HFF-Myc (cell line): ENCODE results near the gene ARRDC5.

Source experiments
- DNase-seq: peaks from one replicate; pipeline ENCODE4 v3.0.0-alpha.2; 2011; ENCODE audit warnings: low read depth; ENCODE audit errors: extremely low read depth
- H3K4me3 ChIP-seq: replicated peaks from 2 replicates; pipeline ENCODE4 v1.5.1; 2011; ENCODE audit warnings: low read depth, mild to moderate bottlenecking, control low read depth, low read length
- CTCF ChIP-seq: IDR thresholded peaks from 2 replicates; pipeline ENCODE4 v1.5.1; 2012; ENCODE audit warnings: mild to moderate bottlenecking, low read depth, low read length, control low read depth; ENCODE audit errors: missing control alignments

The ARRDC5 gene

GRCh38 chr19:4916292-4917082, 13.8 kb upstream of the ARRDC5 start:
- no peak for TF ChIP-seq CTCF
- H3K4me3 ChIP-seq = no peak overlapping the region

GRCh38 chr19:4914736-4915501, 12.2 kb upstream of the ARRDC5 start:
- peak overlapping the region; percentile 24 for H3K4me3 ChIP-seq
- DNase-seq = peak; percentile 89
- no peak for TF ChIP-seq CTCF

More at GRCh38 chr19:4916292-4917082, 13.8 kb upstream of the ARRDC5 start:
- DNase-seq = no peak

GRCh38 chr19:4913996-4914735, 11.5 kb upstream of the ARRDC5 start:
- no peak overlapping the region for H3K4me3 ChIP-seq
- DNase-seq = no peak
- TF ChIP-seq CTCF = no peak

GRCh38 chr19:4911786-4912672, 9.3 kb upstream of the ARRDC5 start:
- peak; percentile 64 for TF ChIP-seq CTCF
- DNase-seq = peak; percentile 100
- H3K4me3 ChIP-seq = peak overlapping the region; percentile 64

- no peak for DNase-seq
- no peak for TF ChIP-seq CTCF
- H3K4me3 ChIP-seq = peak overlapping the region; percentile 64
Observed at GRCh38 chr19:4911314-4911713, 8.6 kb upstream of the ARRDC5 start.

GRCh38 chr19:4910594-4911281, 8.0 kb upstream of the ARRDC5 start:
- TF ChIP-seq CTCF = no peak
- peak overlapping the region; percentile 64 for H3K4me3 ChIP-seq
- no peak for DNase-seq
